Lung (tissue), 16 donors: ENCODE results near the gene CNGA4. TPM values are rescaled to one million over a fixed set of nuclear protein-coding genes. Genes with fewer than 3 reads are reported as not detected.

ENCODE experiments used
- ATAC-seq: fragments of 200-7000 bp; cut with Tn5 transposase; one replicate; pipeline ENCODE4 v1.9.1; 2020; ENCODE audit warnings: moderate number of reproducible peaks; ENCODE audit not compliant: insufficient read depth, low FRiP score
- DNase-seq, 3 donors: peaks; one replicate each; pipeline ENCODE4 v3.0.0-alpha.2; 2013 to 2017
- H3K27ac ChIP-seq, 2 donors: one replicate each; pipeline ENCODE4 v1.5.1; 2013; ENCODE audit warnings: mild to moderate bottlenecking in 2 of 2, moderate library complexity in 2 of 2, control low read depth in 1 of 2, inconsistent platforms in 1 of 2, low read depth in 1 of 2, low read length in 1 of 2
- H3K27me3 ChIP-seq, 3 donors: one replicate each; pipeline ENCODE4 v1.5.1; 2013; ENCODE audit warnings: low read length in 2 of 3; ENCODE audit not compliant: control insufficient read depth in 3 of 3, insufficient read depth in 3 of 3
- H3K36me3 ChIP-seq, 4 donors: one replicate each; pipeline ENCODE4 v1.5.1; 2013; ENCODE audit warnings: low read length in 4 of 4, mild to moderate bottlenecking in 1 of 4, moderate library complexity in 1 of 4; ENCODE audit not compliant: control insufficient read depth in 4 of 4, insufficient read depth in 4 of 4
- H3K4me1 ChIP-seq, 5 donors: one replicate each; pipeline ENCODE4 v1.5.1; 2013; ENCODE audit warnings: low read length in 5 of 5, mild to moderate bottlenecking in 2 of 5, moderate library complexity in 1 of 5; ENCODE audit not compliant: control insufficient read depth in 5 of 5, insufficient read depth in 5 of 5
- H3K4me3 ChIP-seq: one replicate; pipeline ENCODE4 v1.5.1; 2013; ENCODE audit warnings: mild to moderate bottlenecking, control low read depth, moderate library complexity
- H3K9ac ChIP-seq, 2 donors: one replicate each; pipeline ENCODE4 v1.5.1; 2013; ENCODE audit warnings: low read length in 2 of 2, control low read depth in 1 of 2; ENCODE audit not compliant: insufficient read depth in 1 of 2
- H3K9me3 ChIP-seq, 4 donors: one replicate each; pipeline ENCODE4 v1.5.1; 2013; ENCODE audit warnings: low read length in 3 of 4, mild to moderate bottlenecking in 1 of 4, moderate library complexity in 1 of 4; ENCODE audit not compliant: control insufficient read depth in 4 of 4, insufficient read depth in 3 of 4
- CTCF ChIP-seq: IDR thresholded peaks from 2 replicates; pipeline ENCODE4 v1.5.1; 2012; ENCODE audit warnings: mild to moderate bottlenecking; ENCODE audit errors: control extremely low read depth, extremely low read depth
- WGBS, 2 donors: extraction: QIAGEN DNeasy Blood & Tissue Kit; methylation state at CpG; one replicate each; pipeline ENCODE4 v1.1.7; 2013; 5-methylcytosine and 5-hydroxymethylcytosine counted together
- long read RNA-seq, 5 donors: transcript quantifications; one replicate each; lab custom pipeline, GENCODE V29; 2026
- polyA plus RNA-seq, 2 donors: library from polyadenylated mRNA; stranded (reverse); fragments of 200-250 nt; gene quantifications; one replicate each; pipeline ENCODE4 v1.2.1, GENCODE V29; 2013
- total RNA-seq, 2 donors: library from RNA; depleted of rRNA in 1 of 2; stranded (reverse); fragments of >200 nt in 1 of 2; gene quantifications; one replicate each; pipeline ENCODE4 v1.2.1, GENCODE V29; 2014 to 2021
- donor health status: control.
- donor health status: control.
- donor health status: Bipolar disorder and iron deficiency.
- donor health status: healthy.
- donor health status: DM: yes; HTN: yes; CAD: no.

Gene CNGA4
- 10 to 100 TPM in 1 of 2 donors, 1 to 10 TPM in 1; 5.6 to 12.0 TPM for total RNA-seq
- 1 to 10 TPM in 1 of 2 donors, under 1 TPM in 1; 0.85 to 3.5 TPM for polyA plus RNA-seq
- long read RNA-seq, donor 1: 0 reads
- long read RNA-seq, donor 2: 0 reads
- long read RNA-seq, donor 3, partial matches to known transcripts: 0 of 2 reads
- long read RNA-seq, donor 3, other reads (novel, unspliced or antisense): 0 of 2 reads
- long read RNA-seq, donor 4: 0 reads
- long read RNA-seq, donor 5: 0 reads

GRCh38 chr11:6238902-6239301, at the start of gene CNGA4:
CNGA4 (plus strand) TSS chr11:6239089; CDS start chr11:6239207, 118 bp downstream.
- no peak within 1 kb of the TSS for H3K9ac ChIP-seq
- H3K27ac ChIP-seq: no peak within 1 kb of the TSS
- peaks cover 0 to 5% (median under 1%) of the 10 kb centered on the region in 5 donors for H3K4me1 ChIP-seq
- no peak for DNase-seq
- no peak for ATAC-seq
- H3K36me3 ChIP-seq: no peaks in the 10 kb centered on the region
- H3K27me3 ChIP-seq: no peaks in the 10 kb centered on the region
- no peak within 1 kb of the TSS for H3K4me3 ChIP-seq
- 93 to 96% methylated on average over 1 of the region's 1 CpG for WGBS, 2 donors
- no peak for TF ChIP-seq CTCF
- H3K9me3 ChIP-seq: no peaks in the 10 kb centered on the region

GRCh38 chr11:6191742-6192141, 47.1 kb upstream of the CNGA4 start:
- Histone ChIP-seq H3K4me1 (no peaks in the 10 kb centered on the region), H3K9ac (no peak overlapping the region), H3K4me3 (no peak overlapping the region), H3K27me3 (no peaks in the 10 kb centered on the region), H3K27ac (no peak overlapping the region), H3K9me3 (no peaks in the 10 kb centered on the region), H3K36me3 (no peaks in the 10 kb centered on the region)
- no peak for DNase-seq
- TF ChIP-seq CTCF: no peak
- ATAC-seq: peak; percentile 58

- no peak overlapping the region for H3K27ac ChIP-seq
- ATAC-seq (no peak), DNase-seq (no peak)
- no peak for TF ChIP-seq CTCF
- 72 to 91% methylated on average over 1 of the region's 1 CpG for WGBS, 2 donors
- no peak overlapping the region for H3K9ac ChIP-seq
- no peaks in the 10 kb centered on the region for H3K36me3 ChIP-seq
- no peaks in the 10 kb centered on the region for H3K27me3 ChIP-seq
- H3K9me3 ChIP-seq: no peaks in the 10 kb centered on the region
- no peaks in the 10 kb centered on the region for H3K4me1 ChIP-seq
- H3K4me3 ChIP-seq: no peak overlapping the region
These were observed 44.8 kb upstream of the CNGA4 start for GRCh38 chr11:6194065-6194581.

- ATAC-seq (no peak), DNase-seq (no peak)
- H3K27ac ChIP-seq: no peak overlapping the region
- no peak for TF ChIP-seq CTCF
- no peak overlapping the region for H3K4me3 ChIP-seq
- WGBS, 2 donors: 52 to 53% methylated on average over 4 of the region's 4 CpGs
- no peaks in the 10 kb centered on the region for H3K4me1 ChIP-seq
- no peak overlapping the region for H3K9ac ChIP-seq
- no peaks in the 10 kb centered on the region for H3K9me3 ChIP-seq
- H3K36me3 ChIP-seq: no peaks in the 10 kb centered on the region
- H3K27me3 ChIP-seq: no peaks in the 10 kb centered on the region
These were observed 42.5 kb upstream of the CNGA4 start for GRCh38 chr11:6196396-6196795.
